Right renal pelvis (tissue), 4 donors: ENCODE results near the gene TGOLN2. TPM values are rescaled to one million over a fixed set of nuclear protein-coding genes. Genes with fewer than 3 reads are reported as not detected.

Source experiments
- DNase-seq, 4 donors: peaks; one replicate each; pipeline ENCODE4 v3.0.0-alpha.2; 2013; ENCODE audit warnings: low read depth in 4 of 4, low spot score in 3 of 4, missing footprints in 1 of 4
- polyA plus RNA-seq, 4 donors: library from polyadenylated mRNA; unstranded; fragments of 120-200 nt; gene quantifications; one replicate each; pipeline ENCODE4 v1.2.1, GENCODE V29; 2013; ENCODE audit not compliant: insufficient read length in 4 of 4

Gene TGOLN2
- polyA plus RNA-seq, 4 donors, result 116 to 133 (median 127) TPM

DNA sequence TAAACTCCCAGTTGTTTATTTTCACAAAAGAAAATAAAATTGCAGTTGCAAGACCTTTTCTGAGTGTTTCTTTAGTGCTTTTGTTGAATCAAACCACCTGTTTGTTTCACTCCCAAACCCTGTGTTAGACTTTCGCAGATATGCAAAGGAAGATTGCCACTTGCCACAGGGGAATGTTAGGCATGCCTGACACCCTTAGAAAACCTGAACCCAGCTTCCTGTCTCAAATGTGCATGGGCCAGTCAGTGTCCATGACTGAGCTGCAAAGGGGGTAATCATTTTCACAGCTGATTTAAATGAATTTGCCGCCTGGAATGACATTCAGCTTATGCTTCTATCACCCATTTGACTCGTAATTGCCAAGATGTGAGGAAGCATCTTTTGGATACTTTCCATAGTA is 17.5 kb downstream of the TGOLN2 start:
- no peak for DNase-seq

GRCh38 chr2:85309699-85310321 is 18.0 kb downstream of the TGOLN2 start:
- DNase-seq, result no peak

DNA sequence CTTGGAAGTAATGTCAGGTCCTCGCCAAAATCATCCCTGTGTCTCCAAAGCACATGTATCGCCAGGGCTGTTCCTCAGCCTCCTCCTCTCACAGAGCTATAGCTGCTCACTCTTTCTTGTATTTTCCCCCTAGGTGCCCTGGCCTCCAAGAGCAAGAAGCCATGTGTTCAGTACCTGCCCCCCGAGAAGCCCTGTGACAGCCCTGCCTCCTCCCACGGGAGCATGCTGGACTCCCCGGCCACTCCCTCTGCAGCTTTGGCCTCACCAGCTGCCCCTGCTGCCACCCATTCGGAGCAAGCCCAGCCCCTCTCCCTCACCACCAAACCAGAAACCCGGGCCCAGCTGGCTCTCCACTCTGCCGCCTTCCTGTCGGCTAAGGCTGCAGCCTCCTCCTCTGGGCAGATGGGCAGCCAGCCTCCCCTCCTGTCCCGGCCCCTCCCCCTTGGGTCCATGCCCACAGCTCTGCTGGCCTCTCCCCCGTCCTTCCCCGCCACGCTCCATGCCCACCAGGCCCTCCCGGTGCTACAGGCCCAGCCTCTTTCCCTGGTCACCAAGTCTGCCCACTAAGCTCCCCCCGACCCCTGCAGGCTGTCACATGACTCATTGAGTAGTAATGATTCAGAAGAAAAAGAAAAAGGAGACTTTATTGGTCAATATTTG is 18.8 kb downstream of the TGOLN2 start:
- peak; percentile 59 to 82 (median 69) for DNase-seq

- no peak for DNase-seq
Observed at GRCh38 chr2:85308201-85308600, 19.6 kb downstream of the TGOLN2 start.

GRCh38 chr2:85307527-85307897 is 20.3 kb downstream of the TGOLN2 start:
- no peak for DNase-seq

- no peak for DNase-seq
Observed at GRCh38 chr2:85303780-85304531, 23.8 kb downstream of the TGOLN2 start.

- no peak for DNase-seq
Observed at GRCh38 chr2:85302121-85302520, 25.7 kb downstream of the TGOLN2 start.

DNA sequence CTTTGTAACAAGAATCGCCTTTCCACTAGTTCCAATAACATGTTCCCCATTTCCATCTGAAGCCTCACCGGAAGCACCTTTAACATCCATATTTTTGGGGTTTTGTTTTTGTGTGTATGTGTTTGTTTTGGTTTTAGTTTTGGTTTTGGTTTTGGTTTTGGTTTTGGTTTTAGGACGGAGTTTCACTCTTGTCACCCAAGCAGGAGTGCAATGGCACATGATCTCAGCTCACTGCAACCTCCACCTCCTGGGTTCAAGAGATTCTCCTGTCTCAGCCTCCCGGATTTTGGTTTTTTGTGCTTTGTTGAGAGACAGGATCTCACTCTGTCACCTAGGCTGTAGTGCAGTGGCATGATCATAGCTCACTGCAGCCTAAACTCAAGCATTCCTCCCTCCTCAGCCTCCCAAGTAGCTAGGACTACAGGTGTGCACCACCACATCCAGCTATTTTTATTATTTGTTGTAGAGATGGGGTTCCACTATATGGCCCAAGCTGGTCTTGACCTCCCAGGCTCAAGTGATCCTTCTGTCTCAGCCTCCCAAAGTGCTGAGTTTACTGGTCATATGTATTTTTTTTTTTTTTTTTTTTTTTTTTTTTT is 36.3 kb downstream of the TGOLN2 start:
- DNase-seq, result no peak

- no peak for DNase-seq
Observed at GRCh38 chr2:85288244-85288725, 39.5 kb downstream of the TGOLN2 start.

- no peak for DNase-seq
Observed at GRCh38 chr2:85287721-85288120, 40.1 kb downstream of the TGOLN2 start.

- DNase-seq, result no peak
Observed at GRCh38 chr2:85286918-85287317, 40.9 kb downstream of the TGOLN2 start.

GRCh38 chr2:85283641-85284040 is 44.1 kb downstream of the TGOLN2 start:
- no peak for DNase-seq

GRCh38 chr2:85282914-85283313 is 44.9 kb downstream of the TGOLN2 start:
- no peak for DNase-seq

DNA sequence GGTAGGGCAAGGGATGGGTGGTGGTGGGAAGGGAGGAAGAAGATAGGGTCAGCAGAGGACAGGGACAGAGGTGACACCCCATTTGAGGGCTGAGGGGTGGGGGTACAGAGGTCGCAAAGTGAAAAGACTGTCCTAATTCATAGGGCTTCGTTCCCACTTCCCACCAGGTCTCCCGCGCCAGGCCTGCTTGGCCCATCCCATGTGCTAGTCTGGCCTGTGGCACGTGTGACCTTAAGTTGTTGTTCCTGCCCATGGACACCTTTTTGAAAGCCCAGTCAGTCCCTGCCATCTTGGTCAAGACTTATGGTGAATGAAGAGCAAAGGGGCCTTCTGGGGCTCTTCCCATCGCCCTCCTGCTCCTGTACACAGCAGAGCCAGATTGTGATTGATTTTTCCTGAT is 46.2 kb downstream of the TGOLN2 start:
- no peak for DNase-seq

DNA sequence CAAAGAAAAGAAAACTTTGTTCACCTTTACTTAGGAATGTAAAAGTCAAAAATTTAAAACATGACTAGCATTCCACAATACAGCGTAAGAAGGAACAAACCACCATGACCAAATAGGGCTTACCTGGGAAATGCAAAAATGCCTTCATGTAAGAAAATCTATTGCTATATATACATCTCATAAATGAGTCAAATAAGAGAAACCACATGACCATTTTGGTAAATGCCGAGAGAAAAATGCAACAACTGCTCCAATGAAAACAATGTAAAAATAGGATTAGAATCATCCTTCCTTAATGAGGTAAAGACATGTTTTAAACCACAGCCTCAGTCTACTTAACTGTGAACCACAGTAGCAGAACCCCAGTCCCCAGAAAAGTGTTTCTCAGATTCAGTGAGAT is 49.4 kb downstream of the TGOLN2 start:
- no peak for DNase-seq

DNA sequence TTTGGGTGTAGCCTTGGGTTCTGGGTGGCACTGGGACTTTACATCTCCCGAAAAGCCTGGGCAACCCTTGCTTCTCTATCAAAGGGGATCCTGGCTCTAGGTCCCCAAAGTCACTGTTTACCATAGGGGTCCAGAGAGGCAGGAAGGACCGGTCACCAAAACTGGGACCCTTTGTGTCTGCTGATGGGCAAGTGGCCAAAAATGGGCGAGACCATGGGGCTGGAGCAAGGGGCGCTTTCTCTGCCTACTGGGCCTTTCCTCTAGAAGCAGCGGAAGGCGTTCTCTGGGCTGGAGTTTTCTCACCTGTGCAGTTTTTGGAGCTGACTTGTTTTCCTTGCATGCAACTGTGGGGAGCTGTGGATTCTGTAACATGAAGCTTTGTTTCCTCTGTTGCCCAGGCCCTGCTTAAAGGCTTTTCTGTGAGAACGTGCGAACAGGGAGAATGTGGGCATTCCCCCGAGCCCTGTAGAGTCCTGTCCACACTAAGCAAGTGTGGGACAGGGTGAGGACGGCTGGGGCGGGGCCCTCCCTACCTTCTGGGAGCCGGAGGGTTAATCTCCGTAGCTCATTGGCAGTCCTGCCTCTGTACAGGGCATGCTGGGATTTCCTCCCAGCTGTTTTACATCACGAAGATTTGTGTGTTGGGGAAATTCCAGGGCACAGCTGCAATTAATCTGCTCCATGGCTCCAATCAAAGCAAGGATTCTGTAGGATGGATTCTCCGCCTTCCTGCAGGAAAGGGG is 50.2 kb downstream of the TGOLN2 start:
- peak; percentile 83 to 93 (median 90) for DNase-seq

GRCh38 chr2:85276571-85277118 is 51.1 kb downstream of the TGOLN2 start:
- DNase-seq, result no peak

- no peak for DNase-seq
Observed at GRCh38 chr2:85275984-85276540, 51.7 kb downstream of the TGOLN2 start.

- no peak for DNase-seq
Observed at GRCh38 chr2:85273738-85274731, 53.8 kb downstream of the TGOLN2 start.
